HK-2 (cell line): ENCODE data around the gene NGRN.
A peak's percentile ranks its signal among the peaks of the same experiment; 100 is the strongest.
"Not testable (repeated sequence)": the region's sequence is repeated elsewhere in the genome, so short reads cannot be mapped to it uniquely, and the experiment has no call there.

Experiments used
- DNase-seq: peaks from one replicate; pipeline ENCODE4 v3.0.0-alpha.2; 2018; ENCODE audit not compliant: unreplicated experiment

Gene NGRN

DNA sequence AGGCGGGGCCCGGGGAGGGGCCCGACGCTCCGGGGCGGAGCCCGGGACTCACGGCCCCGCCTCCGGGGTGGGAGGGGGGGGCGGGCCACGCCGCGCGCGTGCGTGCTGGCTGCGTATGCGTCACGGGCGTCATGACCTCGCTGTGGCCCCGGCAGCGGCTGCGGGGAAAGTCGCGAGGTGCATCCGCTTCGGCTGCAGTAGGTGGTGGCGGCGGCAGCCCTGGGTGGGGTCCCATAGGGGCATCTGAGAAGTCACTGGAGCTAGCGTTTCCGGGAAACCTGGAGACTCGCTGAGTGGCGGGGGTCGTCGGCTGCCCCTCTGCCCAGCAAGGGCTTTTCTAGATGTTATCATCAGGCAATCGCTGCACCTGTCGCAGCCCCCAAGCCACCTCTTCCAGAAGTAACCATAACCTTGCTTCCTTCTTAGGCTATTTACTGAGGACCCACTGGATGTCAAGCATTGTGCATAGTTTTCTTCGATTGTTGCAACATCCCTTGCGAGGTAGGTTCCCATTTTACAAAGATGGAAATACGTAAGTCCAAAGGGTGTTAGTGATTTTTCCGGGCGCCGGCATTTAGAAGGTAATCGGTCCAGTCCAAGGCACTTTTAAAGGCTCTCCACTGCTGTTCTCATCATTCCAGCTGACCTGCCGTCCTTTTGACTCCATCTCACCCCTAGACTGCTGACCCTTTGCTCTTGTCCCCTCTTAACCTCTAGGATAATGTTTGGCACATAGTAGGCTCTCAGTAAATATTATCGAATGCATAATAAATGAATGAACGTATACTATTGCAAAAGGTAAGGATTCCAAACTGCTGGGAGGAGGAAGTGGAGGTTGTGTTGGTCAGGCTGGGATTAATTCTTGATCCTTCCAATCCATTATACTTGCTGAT lies 31.1 kb upstream of the NGRN start, which contains the start of gene GDPGP1:
Gene GDPGP1 (plus strand): TSS at position 114 of the 893 bp plus-strand sequence. CDS start 6,700 bp downstream, outside the sequence.
- DNase-seq, result no peak

- DNase-seq, result no peak
These were observed 26.1 kb upstream of the NGRN start for GRCh38 chr15:90239371-90239770.

DNA sequence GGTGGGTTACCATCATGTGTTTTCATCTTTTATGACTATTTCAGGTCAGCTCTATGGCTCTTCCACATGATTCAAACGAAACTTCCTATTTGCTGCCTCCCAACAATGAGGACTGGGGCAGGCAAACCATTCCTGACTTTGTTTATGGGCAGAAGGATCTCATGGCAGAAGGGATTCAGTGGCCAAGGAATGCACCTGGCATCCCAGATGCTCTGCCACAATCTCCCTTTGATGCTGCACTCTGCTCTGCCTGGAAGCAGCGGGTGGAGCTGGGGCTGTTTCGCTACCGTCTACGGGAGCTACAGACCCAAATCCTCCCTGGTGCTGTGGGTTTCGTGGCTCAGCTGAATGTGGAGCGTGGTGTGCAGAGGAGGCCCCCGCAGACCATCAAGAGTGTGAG lies 24.6 kb upstream of the NGRN start:
- no peak for DNase-seq

GRCh38 chr15:90241343-90242192 lies 23.9 kb upstream of the NGRN start:
- DNase-seq, result no peak

DNA sequence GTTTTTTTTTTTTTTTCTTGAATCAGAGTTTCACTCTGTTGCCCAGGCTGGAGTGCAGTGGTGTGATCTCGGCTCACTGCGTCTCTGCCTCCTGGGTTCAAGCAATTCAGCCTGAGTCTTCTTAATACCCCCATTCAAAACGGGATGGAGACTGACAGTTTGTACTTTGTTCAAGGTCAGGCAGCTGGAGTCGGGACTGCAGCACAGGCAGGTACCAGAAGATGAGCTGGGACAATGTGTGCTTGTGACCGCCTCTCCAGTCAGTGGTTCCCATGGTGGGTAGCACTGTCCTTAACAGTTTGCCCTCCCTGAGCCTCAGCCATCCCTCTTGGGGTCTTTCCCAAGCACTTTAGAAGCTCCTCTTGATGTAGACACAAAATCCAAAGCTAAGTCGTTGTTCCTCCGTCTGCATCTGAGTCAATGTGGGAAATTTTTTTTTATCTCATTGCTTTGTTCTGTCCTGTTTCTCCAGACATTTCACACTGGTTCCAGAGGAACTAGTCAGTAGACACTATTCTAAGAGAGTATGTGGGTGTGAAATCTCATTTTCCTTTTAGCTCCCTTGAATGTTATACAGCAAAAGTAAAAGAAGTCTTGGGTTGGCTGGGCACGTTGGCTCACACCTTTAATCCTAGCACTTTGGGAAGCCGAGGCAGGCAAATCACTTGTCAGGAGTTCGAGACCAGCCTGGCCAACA lies 21.4 kb upstream of the NGRN start:
- DNase-seq, result no peak

- no peak for DNase-seq
These were observed 16.7 kb upstream of the NGRN start for GRCh38 chr15:90248789-90249202.

DNA sequence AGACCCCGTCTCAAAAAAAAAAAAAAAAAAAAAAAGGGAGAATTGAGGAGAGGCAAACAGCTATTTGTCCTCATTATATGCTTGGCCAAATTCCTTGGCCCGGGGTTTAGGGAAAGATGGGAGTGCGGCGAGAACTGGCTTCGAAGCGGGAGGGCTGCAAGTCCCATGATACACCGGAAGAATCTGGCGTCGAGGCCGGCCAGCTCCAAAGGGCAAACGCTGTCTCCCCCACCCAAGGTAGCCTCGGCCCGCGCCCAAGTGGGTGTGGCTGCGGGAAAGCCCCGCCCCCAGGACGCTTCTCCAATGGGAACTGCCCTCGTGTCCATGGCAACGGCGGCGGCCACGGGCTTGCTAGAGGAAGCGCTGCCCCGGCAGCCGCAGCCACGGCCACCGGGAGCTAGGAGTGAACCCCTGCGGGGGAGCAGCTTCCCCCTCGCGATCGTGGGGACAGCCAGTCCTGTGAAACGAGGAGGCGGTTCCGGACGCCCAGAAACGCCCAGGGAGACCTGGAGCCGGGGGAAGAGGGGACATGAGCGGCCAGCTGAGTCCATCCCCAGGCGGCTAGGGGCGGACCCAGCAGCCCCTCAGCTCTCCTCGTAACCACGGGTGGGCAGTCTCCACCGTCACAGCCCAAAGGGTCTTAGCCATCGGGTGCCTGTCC lies 16.1 kb upstream of the NGRN start, which contains the start of gene TTLL13:
Gene TTLL13 (plus strand): TSS at position 354 of the 661 bp plus-strand sequence. CDS start 1,075 bp downstream, outside the sequence.
- peak; percentile 88 for DNase-seq

DNA sequence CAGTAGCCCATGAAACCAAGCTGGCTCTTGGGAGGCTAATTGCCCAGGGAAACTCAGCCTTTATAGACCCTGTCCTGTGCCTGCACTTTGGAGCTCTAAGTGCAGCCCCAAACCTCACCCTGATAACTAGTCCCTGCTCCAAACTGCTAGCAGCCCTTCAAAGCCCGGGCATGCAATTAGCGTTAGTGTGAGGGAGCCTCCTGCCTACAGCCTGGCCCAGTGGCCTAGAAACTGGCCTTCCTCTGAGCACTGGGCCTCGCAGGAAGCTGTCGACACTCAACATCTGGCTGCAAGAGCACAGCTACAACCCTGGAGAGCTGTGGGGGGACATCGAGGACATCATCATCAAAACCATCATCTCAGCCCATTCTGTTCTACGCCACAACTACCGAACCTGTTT lies 7.7 kb upstream of the NGRN start:
- DNase-seq, result no peak

- no peak for DNase-seq
These were observed 5.9 kb upstream of the NGRN start for GRCh38 chr15:90259524-90259923.

GRCh38 chr15:90260731-90261130 lies 4.7 kb upstream of the NGRN start:
- not testable (repeated sequence) for DNase-seq

DNA sequence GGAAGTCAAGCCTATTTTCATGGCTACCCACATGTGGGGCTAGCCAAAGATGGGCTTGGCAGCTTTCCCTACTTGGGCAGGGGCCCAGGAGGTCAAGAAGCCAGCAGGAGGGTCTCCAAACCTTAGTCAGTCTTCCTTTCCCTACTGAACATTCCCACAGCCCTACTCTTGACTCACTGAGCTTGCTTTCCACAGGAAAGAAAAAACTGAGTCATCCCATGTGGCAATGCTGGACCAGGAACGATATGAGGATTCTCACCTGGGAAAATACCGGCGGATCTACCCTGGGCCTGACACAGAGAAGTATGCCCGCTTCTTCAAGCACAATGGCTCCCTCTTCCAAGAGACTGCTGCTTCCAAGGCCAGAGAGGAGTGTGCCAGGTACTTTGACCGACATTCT lies 3.7 kb upstream of the NGRN start:
- no peak for DNase-seq

DNA sequence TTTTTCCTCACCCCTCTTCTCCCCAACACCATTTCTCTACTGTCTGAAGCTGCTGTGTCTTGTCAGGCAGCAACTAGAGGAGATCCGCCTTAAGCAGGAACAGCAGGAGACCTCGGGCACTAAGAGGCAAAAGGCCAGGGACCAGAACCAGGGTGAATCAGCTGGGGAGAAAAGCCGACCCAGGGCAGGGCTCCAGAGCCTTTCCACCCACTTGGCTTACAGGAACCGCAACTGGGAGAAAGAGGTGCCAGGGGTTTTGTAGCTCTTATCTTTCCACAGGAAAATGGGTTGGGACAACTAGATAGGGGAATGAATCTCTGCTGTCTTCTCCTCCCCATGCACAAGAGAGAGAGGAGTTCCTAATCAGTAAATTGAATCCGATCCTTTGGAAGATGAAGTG lies 3.0 kb upstream of the NGRN start:
- no peak for DNase-seq

DNA sequence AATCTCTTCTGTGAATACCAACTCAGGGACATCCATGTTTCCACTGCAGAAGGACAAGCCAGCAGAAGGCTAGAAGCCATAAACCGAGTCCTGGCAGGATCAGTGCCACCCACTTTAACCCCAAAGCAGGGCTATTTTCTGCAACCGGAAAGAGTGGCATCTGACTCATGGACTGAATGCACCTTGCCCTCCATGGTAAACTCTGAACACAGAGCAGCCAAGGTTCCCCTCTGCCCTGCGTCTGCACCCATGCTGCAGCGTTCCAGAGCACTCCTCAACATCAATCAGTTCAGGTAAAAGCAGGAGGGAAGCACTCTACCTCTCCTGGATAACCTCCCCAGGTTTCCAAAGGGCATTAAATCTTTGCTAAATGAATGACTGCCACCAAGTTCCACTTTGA lies 801 bp upstream of the NGRN start:
- peak; percentile 28 for DNase-seq

DNA sequence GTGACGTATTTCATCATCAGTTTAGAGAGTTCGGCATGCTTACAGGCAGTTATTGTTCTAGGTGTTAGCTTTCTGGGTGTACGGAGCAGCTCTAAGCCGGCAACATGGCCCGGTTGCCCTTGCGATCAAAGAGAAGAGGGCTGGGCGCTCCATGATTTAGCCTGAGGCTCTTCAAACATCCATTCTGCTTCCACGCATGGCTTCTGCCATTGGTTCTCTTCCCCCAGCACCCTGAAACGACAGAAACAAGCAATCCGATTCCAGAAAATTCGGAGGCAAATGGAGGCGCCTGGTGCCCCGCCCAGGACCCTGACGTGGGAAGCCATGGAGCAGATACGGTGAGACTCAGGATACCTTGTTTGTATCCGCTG lies 574 bp downstream of the NGRN start:
- no peak for DNase-seq

GRCh38 chr15:90266485-90266884 lies 1.0 kb downstream of the NGRN start:
- no peak for DNase-seq

GRCh38 chr15:90268415-90268814 lies 2.9 kb downstream of the NGRN start:
- DNase-seq, result no peak

DNA sequence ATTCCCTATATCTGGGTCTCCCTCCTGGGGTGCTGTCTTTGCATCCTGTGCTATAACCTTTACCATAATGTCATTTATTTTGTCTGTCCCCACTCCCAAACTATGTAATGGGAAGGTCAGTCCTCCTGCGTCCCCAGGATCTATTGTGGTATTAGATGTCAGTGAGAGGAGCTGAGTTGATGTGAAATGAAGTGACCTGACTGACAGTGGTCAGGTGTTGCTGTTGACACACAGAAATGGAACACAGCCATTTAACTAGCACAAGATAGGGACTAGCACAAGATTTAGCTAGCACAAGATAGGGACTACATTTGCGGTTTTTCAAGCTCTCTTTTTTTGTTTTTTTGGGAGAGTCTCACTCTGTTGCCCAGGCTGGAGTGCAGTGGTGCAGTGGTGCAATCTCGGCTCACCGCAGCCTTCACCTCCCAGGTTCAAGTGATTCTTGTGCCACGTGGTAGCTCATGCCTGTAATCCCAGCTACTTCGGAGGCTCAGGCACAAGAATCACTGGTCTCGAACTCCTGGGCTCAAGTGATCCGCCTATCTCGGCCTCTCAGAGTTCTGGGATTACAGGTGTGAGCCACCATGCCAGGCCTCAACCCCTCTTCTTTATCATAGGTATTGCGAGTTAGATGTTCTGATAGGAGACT lies 5.2 kb downstream of the NGRN start:
- DNase-seq, result no peak

- DNase-seq, result no peak
These were observed 6.1 kb downstream of the NGRN start for GRCh38 chr15:90271459-90272166.

- not testable (repeated sequence) for DNase-seq
These were observed 13.0 kb downstream of the NGRN start for GRCh38 chr15:90278467-90278866.

GRCh38 chr15:90280743-90281142 lies 15.3 kb downstream of the NGRN start:
- DNase-seq, result not testable (repeated sequence)
